K562 (cell line): Measurements from ENCODE around the gene MROH8. TPM values are rescaled to one million over a fixed set of nuclear protein-coding genes. Genes with fewer than 3 reads are reported as not detected.

Experiments used
- CBX3 ChIP-seq, 2 experiments: IDR thresholded peaks; 1 replicate in 1 of 2; 2 replicates in 1 of 2; pipeline ENCODE4 v1.6.1; 2012; ENCODE audit warnings: inconsistent platforms in 2 of 2, low read length in 2 of 2, borderline replicate concordance in 1 of 2, control low read depth in 1 of 2
- CCAR2 ChIP-seq: fragments of 200-400 bp; formaldehyde crosslinking; IDR thresholded peaks from 2 replicates; pipeline ENCODE4 v1.6.1; 2017; ENCODE audit warnings: mild to moderate bottlenecking, low read depth, low read length
- CCNT2 ChIP-seq: IDR thresholded peaks from 2 replicates; pipeline ENCODE4 v1.6.1; 2011; ENCODE audit warnings: borderline replicate concordance, low read depth, mild to moderate bottlenecking, moderate library complexity, mixed read lengths, low read length; ENCODE audit not compliant: insufficient read length; ENCODE audit errors: extremely low read depth
- CREB1 ChIP-seq, 2 experiments: sonication (generic) in 1 of 2; formaldehyde crosslinking in 1 of 2; IDR thresholded peaks; 2 replicates each; pipeline versions ENCODE4 v1.6.1 to v1.8.0; 2012 to 2022; ENCODE audit warnings: inconsistent platforms in 1 of 2, mild to moderate bottlenecking in 1 of 2, missing genetic modification reagents in 1 of 2, moderate library complexity in 1 of 2
- ETV1 ChIP-seq: fragments of 450-650 bp; conservative IDR thresholded peaks from 2 replicates; pipeline ENCODE4 v1.6.1; 2016; ENCODE audit warnings: missing genetic modification characterization, control low read depth, low read depth, missing compliant biosample characterization
- GABPA ChIP-seq: fragments of 200-800 bp; sonication (Bioruptor generic); conservative IDR thresholded peaks from 2 replicates; pipeline ENCODE4 v1.6.1; 2016; ENCODE audit warnings: low read depth, missing genetic modification characterization, missing compliant biosample characterization
- KDM1A ChIP-seq, 2 experiments: fragments of 450-650 bp; IDR thresholded peaks; 2 replicates each; pipeline ENCODE4 v1.6.1; 2016; ENCODE audit warnings: mild to moderate bottlenecking in 2 of 2
- MBD2 ChIP-seq: sonication (generic); IDR thresholded peaks from 2 replicates; pipeline ENCODE4 v1.6.1; 2016; ENCODE audit warnings: low read depth, borderline replicate concordance
- NONO ChIP-seq, 2 experiments: fragments of 200-400 bp in 1 of 2; fragments of 450-650 bp in 1 of 2; formaldehyde crosslinking in 1 of 2; IDR thresholded peaks; 2 replicates each; pipeline ENCODE4 v1.6.1; 2017; ENCODE audit warnings: low read depth in 2 of 2, mild to moderate bottlenecking in 2 of 2, moderate library complexity in 2 of 2, low read length in 1 of 2
- POLR2B ChIP-seq: fragments of 450-650 bp; IDR thresholded peaks from 2 replicates; pipeline ENCODE4 v1.6.1; 2018; ENCODE audit warnings: low read depth; ENCODE audit not compliant: partially characterized antibody
- RBM14 ChIP-seq: fragments of 200-400 bp; formaldehyde crosslinking; IDR thresholded peaks from 2 replicates; pipeline ENCODE4 v1.6.1; 2018; ENCODE audit warnings: low read depth, mild to moderate bottlenecking, low read length, moderate library complexity, borderline replicate concordance; ENCODE audit not compliant: insufficient read depth
- SMAD1 ChIP-seq: fragments of 150-350 bp; IDR thresholded peaks from 2 replicates; pipeline ENCODE4 v1.6.1; 2014; ENCODE audit warnings: low read length, low read depth; ENCODE audit not compliant: partially characterized antibody
- SMARCA5 ChIP-seq: fragments of 450-650 bp; IDR thresholded peaks from 2 replicates; pipeline ENCODE4 v1.6.1; 2016
- TAF7 ChIP-seq: fragments of 450-650 bp; IDR thresholded peaks from 2 replicates; pipeline ENCODE4 v1.6.1; 2016; ENCODE audit warnings: missing genetic modification characterization, missing compliant biosample characterization
- TSC22D4 ChIP-seq: fragments of 450-650 bp; IDR thresholded peaks from 2 replicates; pipeline ENCODE4 v1.6.1; 2016; ENCODE audit warnings: missing genetic modification characterization, missing biosample characterization, control low read depth
- ZNF133 ChIP-seq: fragments of 250-450 bp; sonication (Bioruptor Pico); IDR thresholded peaks from 2 replicates; pipeline ENCODE4 v1.4.0; 2020; ENCODE audit warnings: mild to moderate bottlenecking
- ZNF197 ChIP-seq: fragments of 200-800 bp; sonication (Bioruptor generic); IDR thresholded peaks from 2 replicates; pipeline ENCODE4 v1.6.1; 2016; ENCODE audit warnings: low read depth, missing genetic modification characterization, missing compliant biosample characterization
- ZNF311 ChIP-seq: fragments of 250-450 bp; sonication (Bioruptor Pico); IDR thresholded peaks from 2 replicates; pipeline ENCODE4 v1.4.0; 2020; ENCODE audit warnings: mild to moderate bottlenecking, moderate library complexity
- ZNF785 ChIP-seq: fragments of 250-450 bp; sonication (Bioruptor Pico); IDR thresholded peaks from 2 replicates; pipeline ENCODE4 v1.4.0; 2020; ENCODE audit warnings: mild to moderate bottlenecking
- polyA plus RNA-seq, 8 experiments: library from polyadenylated mRNA; depleted of rRNA in 4 of 8; stranded (reverse) in 5 of 8; unstranded in 3 of 8; fragments of >200 nt; fragmentation: Nextera tagmentation in 2 of 8; fragmentation: Illumina TruSeq in 1 of 8; extraction: Ambion mirVana in 2 of 8; extraction: Trizol in 1 of 8; gene quantifications; 2 replicates each; pipeline versions ENCODE4 v1.2.1 to v1.2.3, GENCODE V29; 2011 to 2014; ENCODE audit warnings: inconsistent platforms in 1 of 8, missing spikeins in 1 of 8
- total RNA-seq, 7 experiments: library from RNA; depleted of rRNA in 6 of 7; stranded (reverse); fragments of >200 nt in 6 of 7; fragmentation: Illumina TruSeq in 2 of 7; extraction: Trizol in 2 of 7; gene quantifications; 2 replicates each; pipeline versions ENCODE4 v1.2.1 to v1.2.3, GENCODE V29; 2011 to 2021; ENCODE audit warnings: low replicate concordance in 1 of 7
- TF ChIP-seq, protein P1 (sequence below): fragments of 250-450 bp; sonication (Bioruptor Pico); IDR thresholded peaks from 2 replicates; pipeline ENCODE4 v1.4.0; 2020
- TF ChIP-seq, protein P2 (sequence below): fragments of 250-450 bp; sonication (Bioruptor Pico); IDR thresholded peaks from 2 replicates; pipeline ENCODE4 v1.5.1; 2021; ENCODE audit warnings: mild to moderate bottlenecking
- TF ChIP-seq, protein P3 (sequence below): fragments of 450-650 bp; IDR thresholded peaks from 2 replicates; pipeline ENCODE4 v1.6.1; 2016; ENCODE audit warnings: mild to moderate bottlenecking

The MROH8 gene
- total and polyA plus RNA-seq, 9 of the 15 experiments (the other 6 are each of a cell fraction or from before 2014, with no cell fraction given): 0.21 to 1.5 (median 0.78) TPM

DNA sequence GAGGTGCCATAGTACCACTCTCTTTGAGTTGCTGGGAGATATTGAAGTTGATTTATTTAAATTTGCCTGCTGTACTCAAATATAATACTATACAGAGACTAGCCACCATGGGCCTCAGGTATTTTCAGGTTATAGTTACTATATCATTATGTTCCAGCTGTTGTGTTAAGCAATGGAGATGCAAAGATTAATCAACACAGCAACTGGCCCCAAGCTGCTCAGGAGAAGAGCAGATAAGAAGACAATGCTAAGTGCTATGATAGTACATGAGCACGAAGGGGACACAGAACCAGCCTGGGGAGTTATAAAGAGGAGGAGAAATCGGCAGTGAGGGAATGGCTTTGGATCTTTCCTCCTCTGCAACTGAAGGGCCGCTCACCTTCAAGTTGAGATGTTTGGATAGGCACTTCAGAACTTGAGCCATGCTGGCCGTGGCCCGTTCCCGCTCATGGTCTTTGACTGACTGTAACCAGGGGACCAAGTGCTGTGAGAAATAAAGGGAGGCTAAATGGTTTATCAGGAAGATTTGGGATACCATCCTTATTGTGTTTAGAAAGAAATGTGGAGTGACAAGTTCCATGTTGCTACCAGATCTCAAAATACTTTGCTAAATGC lies 24.6 kb downstream of the MROH8 start (continued):
- TF ChIP-seq ZNF311 (CRISPR knock-in tag) (0 out of 2 replicates have a peak, but pooled peaks have one; percentile 31), CCNT2 (peak; percentile 62), CCAR2 (no peak), CBX3 (IDR thresholded peaks at IDR 0.05; ENCODE audit: borderline replicate concordance in 1 of 2, low read length in 2 of 2) (peak in 1 of 2 experiments; percentile 42; a peak in 1 of 3 replicates), ZNF785 (no peak), SMARCA5 (no peak), ZNF197 (CRISPR knock-in tag) (0 out of 2 replicates have a peak, but pooled peaks have one; percentile 55), KDM1A (IDR thresholded peaks at IDR 0.05) (peak; percentile 37 to 62; a peak in 2 of 4 replicates), POLR2B (no peak), MBD2 (peak; percentile 55), CREB1 (IDR thresholded peaks at IDR 0.05) (peak; percentile 31; the same call in 1 of the 2 replicates), CREB1 (CRISPR knock-in tag; IDR thresholded peaks at IDR 0.05) (no peak), GABPA (tag) (no peak), TSC22D4 (tag) (no peak), TAF7 (tag) (no peak), ZNF133 (CRISPR knock-in tag) (no peak), RBM14 (no peak), NONO (IDR thresholded peaks at IDR 0.05; ENCODE audit: low read depth in 2 of 2, low read length in 1 of 2) (peak in 1 of 2 experiments; percentile 32; a peak in 1 of 4 replicates), SMAD1 (peak; percentile 32), ETV1 (tag) (no peak)
- TF ChIP-seq, protein P1, sequence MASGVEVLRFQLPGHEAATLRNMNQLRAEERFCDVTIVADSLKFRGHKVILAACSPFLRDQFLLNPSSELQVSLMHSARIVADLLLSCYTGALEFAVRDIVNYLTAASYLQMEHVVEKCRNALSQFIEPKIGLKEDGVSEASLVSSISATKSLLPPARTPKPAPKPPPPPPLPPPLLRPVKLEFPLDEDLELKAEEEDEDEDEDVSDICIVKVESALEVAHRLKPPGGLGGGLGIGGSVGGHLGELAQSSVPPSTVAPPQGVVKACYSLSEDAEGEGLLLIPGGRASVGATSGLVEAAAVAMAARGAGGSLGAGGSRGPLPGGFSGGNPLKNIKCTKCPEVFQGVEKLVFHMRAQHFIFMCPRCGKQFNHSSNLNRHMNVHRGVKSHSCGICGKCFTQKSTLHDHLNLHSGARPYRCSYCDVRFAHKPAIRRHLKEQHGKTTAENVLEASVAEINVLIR (CRISPR knock-in tag): no peak
- TF ChIP-seq, protein P2, sequence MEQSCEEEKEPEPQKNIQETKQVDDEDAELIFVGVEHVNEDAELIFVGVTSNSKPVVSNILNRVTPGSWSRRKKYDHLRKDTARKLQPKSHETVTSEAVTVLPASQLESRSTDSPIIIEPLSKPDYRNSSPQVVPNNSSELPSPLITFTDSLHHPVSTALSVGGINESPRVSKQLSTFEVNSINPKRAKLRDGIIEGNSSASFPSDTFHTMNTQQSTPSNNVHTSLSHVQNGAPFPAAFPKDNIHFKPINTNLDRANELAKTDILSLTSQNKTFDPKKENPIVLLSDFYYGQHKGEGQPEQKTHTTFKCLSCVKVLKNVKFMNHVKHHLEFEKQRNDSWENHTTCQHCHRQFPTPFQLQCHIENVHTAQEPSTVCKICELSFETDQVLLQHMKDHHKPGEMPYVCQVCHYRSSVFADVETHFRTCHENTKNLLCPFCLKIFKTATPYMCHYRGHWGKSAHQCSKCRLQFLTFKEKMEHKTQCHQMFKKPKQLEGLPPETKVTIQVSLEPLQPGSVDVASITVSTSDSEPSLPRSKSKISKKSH (CRISPR knock-in tag): no peak
- TF ChIP-seq, protein P3, sequence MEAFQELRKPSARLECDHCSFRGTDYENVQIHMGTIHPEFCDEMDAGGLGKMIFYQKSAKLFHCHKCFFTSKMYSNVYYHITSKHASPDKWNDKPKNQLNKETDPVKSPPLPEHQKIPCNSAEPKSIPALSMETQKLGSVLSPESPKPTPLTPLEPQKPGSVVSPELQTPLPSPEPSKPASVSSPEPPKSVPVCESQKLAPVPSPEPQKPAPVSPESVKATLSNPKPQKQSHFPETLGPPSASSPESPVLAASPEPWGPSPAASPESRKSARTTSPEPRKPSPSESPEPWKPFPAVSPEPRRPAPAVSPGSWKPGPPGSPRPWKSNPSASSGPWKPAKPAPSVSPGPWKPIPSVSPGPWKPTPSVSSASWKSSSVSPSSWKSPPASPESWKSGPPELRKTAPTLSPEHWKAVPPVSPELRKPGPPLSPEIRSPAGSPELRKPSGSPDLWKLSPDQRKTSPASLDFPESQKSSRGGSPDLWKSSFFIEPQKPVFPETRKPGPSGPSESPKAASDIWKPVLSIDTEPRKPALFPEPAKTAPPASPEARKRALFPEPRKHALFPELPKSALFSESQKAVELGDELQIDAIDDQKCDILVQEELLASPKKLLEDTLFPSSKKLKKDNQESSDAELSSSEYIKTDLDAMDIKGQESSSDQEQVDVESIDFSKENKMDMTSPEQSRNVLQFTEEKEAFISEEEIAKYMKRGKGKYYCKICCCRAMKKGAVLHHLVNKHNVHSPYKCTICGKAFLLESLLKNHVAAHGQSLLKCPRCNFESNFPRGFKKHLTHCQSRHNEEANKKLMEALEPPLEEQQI: peak; percentile 91; the same call in 1 of the 2 replicates
